Endothelial cell of umbilical vein (primary cell): ENCODE data around the gene HSD17B8. TPM values are rescaled to one million over a fixed set of nuclear protein-coding genes. Genes with fewer than 3 reads are reported as not detected.

ENCODE experiments used
- BruUV-seq: library from RNA; stranded (reverse); fragments of 400-500 nt; replicated peaks from 2 replicates; lab custom pipeline; 2021; lab: Mats Ljungman, UMichigan
- CTCF ChIA-PET: fragments of 300-600, 350-600 bp; sonication (Branson Sonifier 250); formaldehyde crosslinking; loops from one replicate; lab custom pipeline; 2021; ENCODE audit warnings: antibody characterized with exemption, inconsistent platforms; lab: Charles Lee
- POLR2A ChIA-PET: fragments of 300-600, 350-600 bp; sonication (Branson Sonifier 250); formaldehyde crosslinking; loops from one replicate; lab custom pipeline; 2021; ENCODE audit warnings: antibody characterized with exemption, inconsistent platforms; lab: Charles Lee
- DNase-seq: peaks from one replicate; pipeline ENCODE4 v3.0.0-alpha.2; 2011; ENCODE audit warnings: low read depth, low spot score
- FAIRE-seq: peaks from 2 replicates; lab custom pipeline; 2011; peaks lifted over from hg19 to GRCh38; lab: Jason Lieb, UNC
- H2AFZ ChIP-seq: 2 replicates; pipeline ENCODE4 v1.6.0; 2012; ENCODE audit warnings: low read depth, low read length, control low read depth, inconsistent platforms
- H3K27ac ChIP-seq: 2 replicates; pipeline ENCODE4 v1.5.1; 2011; ENCODE audit warnings: low read depth, mild to moderate bottlenecking, control low read depth, low read length, moderate library complexity; ENCODE audit not compliant: insufficient read depth
- H3K27me3 ChIP-seq, 2 experiments: 2 replicates each; pipeline versions ENCODE4 v1.6.0 to v1.6.1; 2011; ENCODE audit warnings: low read length in 2 of 2, mixed read lengths in 1 of 2; ENCODE audit not compliant: control insufficient read depth in 2 of 2, insufficient read depth in 2 of 2
- H3K36me3 ChIP-seq, 2 experiments: 2 replicates in 1 of 2; 3 replicates in 1 of 2; pipeline ENCODE4 v1.5.1; 2011; ENCODE audit warnings: low read length in 2 of 2, mild to moderate bottlenecking in 1 of 2, moderate library complexity in 1 of 2; ENCODE audit not compliant: control insufficient read depth in 2 of 2, insufficient read depth in 2 of 2; ENCODE audit errors: extremely low read depth in 1 of 2
- H3K4me1 ChIP-seq: 3 replicates; pipeline ENCODE4 v1.5.1; 2011; ENCODE audit warnings: mild to moderate bottlenecking, low read length; ENCODE audit not compliant: control insufficient read depth, insufficient read depth; ENCODE audit errors: extremely low read depth
- H3K4me2 ChIP-seq: 2 replicates; pipeline ENCODE4 v1.6.1; 2011; ENCODE audit warnings: low read length, control low read depth, mixed read lengths; ENCODE audit not compliant: insufficient read depth
- H3K4me3 ChIP-seq, 3 experiments: fragments of 200-600 bp in 1 of 3; sonication (generic), shearing (Covaris generic) in 1 of 3; replicated peaks in 1 of 3; 2 replicates each; pipeline ENCODE4 v1.5.1; 2011 to 2016; ENCODE audit warnings: control low read depth in 3 of 3, low read length in 3 of 3, mild to moderate bottlenecking in 2 of 3, inconsistent platforms in 1 of 3, low read depth in 1 of 3, moderate library complexity in 1 of 3; ENCODE audit not compliant: insufficient read depth in 1 of 3
- H3K79me2 ChIP-seq: 2 replicates; pipeline ENCODE4 v1.6.0; 2012; ENCODE audit warnings: low read length, inconsistent platforms; ENCODE audit not compliant: control insufficient read depth, insufficient read depth
- H3K9ac ChIP-seq: replicated peaks from 2 replicates; pipeline ENCODE3; 2011; ENCODE audit warnings: low read length, control low read depth; ENCODE audit not compliant: insufficient read depth; ENCODE audit errors: extremely low read depth
- H3K9me1 ChIP-seq: replicated peaks from 3 replicates; pipeline ENCODE4 v1.6.0; 2011; ENCODE audit warnings: mild to moderate bottlenecking, low read length; ENCODE audit not compliant: control insufficient read depth, insufficient read depth; ENCODE audit errors: extremely low read depth
- H3K9me3 ChIP-seq: replicated peaks from 2 replicates; pipeline ENCODE4 v1.5.1; 2012; ENCODE audit warnings: low read length, inconsistent platforms; ENCODE audit not compliant: control insufficient read depth, insufficient read depth
- H4K20me1 ChIP-seq: replicated peaks from 2 replicates; pipeline ENCODE3; 2011; ENCODE audit warnings: mild to moderate bottlenecking, low read length; ENCODE audit not compliant: control insufficient read depth, insufficient read depth; ENCODE audit errors: extremely low read depth
- CTCF ChIP-seq, 2 donors: IDR thresholded peaks; 1 replicate in 1 of 2; 2 replicates in 1 of 2; pipeline ENCODE4 v1.5.1; 2011; ENCODE audit warnings: low read length in 2 of 2, mild to moderate bottlenecking in 2 of 2, moderate library complexity in 2 of 2, control low read depth in 1 of 2, inconsistent platforms in 1 of 2, low read depth in 1 of 2; ENCODE audit not compliant: insufficient read depth in 1 of 2; ENCODE audit errors: extremely low read depth in 1 of 2
- GATA2 ChIP-seq: IDR thresholded peaks from 2 replicates; pipeline ENCODE4 v1.7.0; 2011; ENCODE audit warnings: low read depth, mild to moderate bottlenecking, moderate library complexity, mixed read lengths, low read length; ENCODE audit not compliant: insufficient read length, insufficient read depth
- JUN ChIP-seq: IDR thresholded peaks from 2 replicates; pipeline ENCODE4 v1.6.1; 2011; ENCODE audit warnings: borderline replicate concordance, low read depth; ENCODE audit not compliant: insufficient read length, insufficient read depth
- MYC ChIP-seq: IDR thresholded peaks from one replicate; pipeline ENCODE4 v1.6.1; 2011; ENCODE audit warnings: mild to moderate bottlenecking, low read depth, low read length
- POLR2A ChIP-seq: IDR thresholded peaks from 2 replicates; pipeline ENCODE4 v1.6.1; 2012; ENCODE audit warnings: low read depth, mild to moderate bottlenecking, control low read depth, low read length
- POLR2AphosphoS5 ChIP-seq: IDR thresholded peaks from 2 replicates; pipeline ENCODE4 v1.6.1; 2012; ENCODE audit warnings: low read depth, mild to moderate bottlenecking, control low read depth, low read length, moderate library complexity; ENCODE audit not compliant: insufficient read depth
- dilution Hi-C: fragments of 300-500 bp; cut with MboI; formaldehyde crosslinking; loops from one replicate; pipeline ENCODE4 v1.15.0; 2019; ENCODE audit warnings: low sequenced_read_pairs; ENCODE audit not compliant: extremely low pct_ligation_motif_present
- intact Hi-C: fragments of 100-400 bp; cut with micrococcal nuclease; formaldehyde crosslinking; loops from one replicate; pipeline ENCODE4 v1.10.0; 2022
- polyA plus RNA-seq, 4 experiments: library from polyadenylated mRNA; depleted of rRNA in 3 of 4; stranded (reverse) in 3 of 4; unstranded in 1 of 4; fragments of >200 nt; gene quantifications; 2 replicates each; pipeline versions ENCODE4 v1.2.1 to v1.2.3, GENCODE V29; 2011 to 2012; ENCODE audit warnings: missing spikeins in 1 of 4
- total RNA-seq: library from RNA; stranded (reverse); gene quantifications from 2 replicates; pipeline ENCODE4 v1.2.3, GENCODE V29; 2021
- TF ChIP-seq, protein P1 (sequence below): IDR thresholded peaks from 2 replicates; pipeline ENCODE4 v1.6.1; 2011; ENCODE audit not compliant: insufficient read depth, insufficient read length

HSD17B8 gene
- total and polyA plus RNA-seq, 2 donors (not counting 3 experiments of a cell fraction or from before 2014, with no cell fraction given), result 4.0 to 8.2 TPM

- DNase-seq, result no peak
- H3K9me3 ChIP-seq, result no peaks in the 10 kb centered on the region
- no peaks in the 10 kb centered on the region for H4K20me1 ChIP-seq
- no peak for TF ChIP-seq JUN
- no peak for TF ChIP-seq POLR2AphosphoS5
- no peak for TF ChIP-seq MYC
- TF ChIP-seq, protein P1, sequence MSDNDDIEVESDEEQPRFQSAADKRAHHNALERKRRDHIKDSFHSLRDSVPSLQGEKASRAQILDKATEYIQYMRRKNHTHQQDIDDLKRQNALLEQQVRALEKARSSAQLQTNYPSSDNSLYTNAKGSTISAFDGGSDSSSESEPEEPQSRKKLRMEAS, result no peak
- no peak for TF ChIP-seq POLR2A
- TF ChIP-seq GATA2, result no peak
- no peak for TF ChIP-seq CTCF (IDR thresholded peaks at IDR 0.05; ENCODE audit: extremely low read depth in 1 of 2, insufficient read depth in 1 of 2, low read depth in 1 of 2, low read length in 2 of 2)
- no peak overlapping the region for H2AFZ ChIP-seq
- dilution Hi-C loops (no loop called here), intact Hi-C loops (no loop called here)
- no peak overlapping the region for H3K4me2 ChIP-seq
- no peak overlapping the region for H3K27ac ChIP-seq
- no peak overlapping the region for H3K9ac ChIP-seq
- no peaks in the 10 kb centered on the region for H3K9me1 ChIP-seq
- FAIRE-seq, result no peak
- peaks cover 8% of the 10 kb centered on the region for H3K4me1 ChIP-seq
- ChIA-PET POLR2A (no interaction called here), CTCF (no interaction called here)
- no peak overlapping the region for H3K4me3 ChIP-seq
- BruUV-seq, result no TSS peak
- H3K27me3 ChIP-seq, result peaks cover 3 to 13% of the 10 kb centered on the region in 2 experiments
- no peaks in the 10 kb centered on the region for H3K36me3 ChIP-seq
- H3K79me2 ChIP-seq, result no peaks in the 10 kb centered on the region
Measured at GRCh38 chr6:33217246-33217645, 12.8 kb downstream of the HSD17B8 start.
